SKM-1 (cell line): ENCODE data around the gene ARHGAP24.
"Not testable (repeated sequence)": the region's sequence is repeated elsewhere in the genome, so short reads cannot be mapped to it uniquely, and the experiment has no call there.

Source experiments
- DNase-seq: peaks from one replicate; lab custom pipeline; 2025; ENCODE audit not compliant: unreplicated experiment; lab: John Stamatoyannopoulos, UW

The ARHGAP24 gene

DNA sequence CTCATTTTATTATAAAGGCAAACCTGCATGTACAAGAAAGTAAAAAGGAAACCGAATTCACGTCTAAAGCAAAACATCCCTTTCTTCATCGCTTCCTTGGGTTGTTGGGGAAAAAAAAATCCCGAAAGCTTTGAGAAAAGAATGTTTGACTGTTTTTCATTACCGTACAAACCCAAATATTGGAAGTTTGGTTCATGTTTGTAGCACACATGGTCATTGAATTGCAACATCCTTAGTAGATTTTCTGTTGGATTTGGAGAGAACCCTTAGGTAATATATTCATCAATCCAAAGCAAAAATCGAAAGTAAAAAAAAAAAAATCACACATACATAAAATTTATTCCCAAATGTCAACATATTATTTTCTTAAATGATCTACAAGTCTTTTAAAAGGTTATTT is 464.6 kb downstream of the ARHGAP24 start:
- DNase-seq = no peak

DNA sequence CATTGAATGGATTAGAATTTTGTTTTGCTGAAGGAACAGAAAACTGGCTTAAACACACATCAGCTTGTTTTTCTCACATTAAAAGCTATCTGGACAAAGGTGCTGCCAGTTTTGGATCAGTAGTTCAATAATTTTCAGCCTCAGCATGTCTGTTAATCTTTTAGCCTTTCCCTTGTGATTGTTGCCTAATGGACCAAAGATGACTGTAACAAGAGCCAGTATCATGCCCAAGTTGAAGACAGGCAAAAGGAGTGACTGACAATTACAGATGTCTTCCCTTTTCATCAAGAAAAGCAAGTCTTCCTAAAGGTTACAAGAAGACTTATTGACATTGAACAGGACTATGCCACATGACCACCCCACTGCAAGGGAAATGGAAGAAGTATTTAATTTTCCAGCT is 465.2 kb downstream of the ARHGAP24 start:
- no peak for DNase-seq

- no peak for DNase-seq
Observed at GRCh38 chr4:85942107-85942506, 467.2 kb downstream of the ARHGAP24 start.

GRCh38 chr4:85946821-85947220 is 471.9 kb downstream of the ARHGAP24 start:
- no peak for DNase-seq

DNA sequence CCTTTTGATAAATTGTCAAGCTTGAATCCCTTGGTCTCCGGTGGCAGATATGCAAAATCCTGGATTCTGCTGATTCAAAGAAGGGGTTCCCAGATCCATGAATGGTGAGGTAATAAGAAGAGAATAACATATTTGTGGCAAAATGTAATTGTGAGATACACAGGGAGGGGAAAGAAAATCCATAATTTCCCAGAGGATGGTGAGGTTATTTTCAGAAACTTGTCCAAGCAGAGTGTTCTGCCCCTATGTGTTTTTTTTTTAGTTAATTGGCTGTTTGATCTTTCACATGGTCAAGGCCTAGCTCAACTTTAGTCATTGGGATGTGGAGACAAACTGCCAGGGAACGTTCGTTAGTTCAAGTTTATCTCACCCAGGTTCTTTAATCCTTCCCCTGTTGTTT is 476.1 kb downstream of the ARHGAP24 start:
- DNase-seq = no peak

GRCh38 chr4:85952528-85952927 is 477.6 kb downstream of the ARHGAP24 start:
- no peak for DNase-seq

GRCh38 chr4:85952972-85953650 is 478.2 kb downstream of the ARHGAP24 start:
- DNase-seq = no peak

GRCh38 chr4:85953651-85954018 is 478.7 kb downstream of the ARHGAP24 start:
- DNase-seq = no peak

DNA sequence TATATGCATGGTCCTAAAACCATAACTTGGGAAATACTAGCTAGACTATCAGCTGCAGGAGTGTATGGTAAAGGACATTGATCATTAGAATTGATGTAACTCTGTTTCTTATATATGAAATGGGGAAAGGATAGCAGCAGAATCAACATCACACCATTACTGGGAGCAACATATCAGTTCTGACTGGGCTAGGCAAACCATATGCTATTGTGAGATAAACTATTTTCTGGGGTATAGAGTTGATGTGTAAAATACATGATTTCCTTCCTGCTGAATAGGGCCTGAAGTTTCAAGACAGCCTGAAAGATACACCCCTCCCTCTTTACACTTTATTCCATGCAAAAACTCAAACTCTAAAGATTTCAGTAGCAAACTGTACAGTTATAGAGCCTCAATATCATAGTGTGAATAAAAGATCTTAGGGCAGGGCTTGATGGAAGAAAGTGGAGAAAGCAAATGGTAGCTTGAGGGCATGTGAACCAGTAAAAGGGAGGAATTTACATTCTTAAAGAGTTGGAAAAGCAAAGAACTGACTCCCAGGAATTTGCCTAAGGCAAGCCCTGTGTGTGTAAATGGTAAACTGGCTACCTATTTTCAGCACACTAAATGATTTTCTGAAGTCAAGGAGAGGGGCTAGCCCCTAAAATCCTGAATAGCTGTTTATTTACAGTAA is 480.8 kb downstream of the ARHGAP24 start:
- DNase-seq = no peak

- DNase-seq = no peak
Observed at GRCh38 chr4:85956293-85956945, 481.5 kb downstream of the ARHGAP24 start.

DNA sequence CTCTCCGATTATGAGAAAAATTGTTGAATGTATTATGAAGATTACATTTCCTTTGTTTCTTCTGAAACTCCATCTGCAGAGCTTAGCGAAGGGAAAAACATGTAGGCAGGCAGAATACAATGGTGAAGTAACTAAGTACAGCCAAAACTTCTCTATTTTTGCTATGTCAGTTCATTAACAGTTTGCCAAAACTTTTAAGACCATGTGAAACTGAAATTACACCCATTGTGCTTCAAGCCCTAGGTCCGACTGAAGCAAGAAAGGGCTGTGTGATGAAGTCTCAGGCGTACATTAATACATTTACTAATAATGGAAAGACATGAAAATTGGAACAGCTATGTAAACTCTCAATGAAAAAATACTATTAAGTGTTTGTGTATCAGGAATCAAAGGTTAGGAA is 486.9 kb downstream of the ARHGAP24 start:
- DNase-seq = no peak

DNA sequence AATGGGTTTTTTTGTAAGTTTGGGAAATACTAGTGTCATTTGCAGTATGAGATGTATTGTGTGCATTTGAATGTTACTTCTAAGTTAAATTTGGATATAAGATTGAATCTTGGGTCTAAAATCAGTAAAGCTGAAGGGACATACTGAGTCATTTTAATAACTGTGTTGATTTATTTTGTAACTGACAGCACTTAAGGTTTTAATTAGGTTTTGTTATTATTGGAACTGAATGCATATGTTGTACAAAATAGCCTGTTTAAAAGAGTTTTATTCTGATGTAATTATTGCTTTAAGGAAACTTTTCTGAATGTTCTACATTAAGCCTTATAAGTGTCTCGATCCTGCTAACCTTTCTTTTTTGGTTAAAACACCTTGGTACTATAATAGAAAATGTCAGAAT is 488.3 kb downstream of the ARHGAP24 start:
- DNase-seq = no peak

- no peak for DNase-seq
Observed at GRCh38 chr4:85964298-85964697, 489.3 kb downstream of the ARHGAP24 start.

DNA sequence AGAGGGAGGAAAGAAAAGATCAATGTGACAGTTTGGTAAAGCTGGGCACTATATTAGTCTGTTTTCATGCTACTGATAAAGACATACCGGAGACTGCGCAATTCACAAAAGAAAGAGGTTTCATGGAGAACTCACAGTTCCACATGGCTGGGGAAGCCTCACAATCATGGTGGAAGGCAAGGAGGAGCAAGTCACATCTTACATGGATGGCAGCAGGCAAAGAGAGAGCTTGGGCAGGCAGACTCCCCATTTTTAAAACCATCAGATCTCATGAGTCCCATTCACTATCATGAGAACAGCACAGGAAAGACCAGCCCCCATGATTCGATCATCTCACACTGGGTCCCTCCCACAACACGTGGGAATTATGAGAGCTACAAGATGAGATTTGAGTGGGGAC is 490.1 kb downstream of the ARHGAP24 start:
- DNase-seq = not testable (repeated sequence)

- DNase-seq = no peak
Observed at GRCh38 chr4:85965529-85965928, 490.6 kb downstream of the ARHGAP24 start.

DNA sequence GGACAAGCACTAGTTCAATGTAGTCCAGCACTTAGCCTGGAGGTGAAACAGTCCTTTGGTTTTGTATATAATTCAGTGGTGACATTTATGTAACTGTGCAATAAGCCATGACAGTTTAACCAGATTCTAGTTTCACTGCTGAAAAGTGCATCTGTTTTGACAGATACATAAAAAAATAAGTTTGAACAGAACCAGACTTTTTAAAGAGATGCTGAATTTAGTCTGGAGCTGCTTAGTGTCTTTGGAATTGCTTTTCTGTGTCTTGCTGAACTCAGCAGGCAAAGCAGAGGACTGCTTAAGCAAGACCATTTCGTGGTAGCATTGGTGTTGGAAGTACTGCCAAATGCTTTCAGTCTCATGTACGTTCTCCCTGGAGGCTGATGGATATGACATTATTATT is 491.4 kb downstream of the ARHGAP24 start:
- DNase-seq = no peak

- no peak for DNase-seq
Observed at GRCh38 chr4:85967872-85968271, 492.9 kb downstream of the ARHGAP24 start.

DNA sequence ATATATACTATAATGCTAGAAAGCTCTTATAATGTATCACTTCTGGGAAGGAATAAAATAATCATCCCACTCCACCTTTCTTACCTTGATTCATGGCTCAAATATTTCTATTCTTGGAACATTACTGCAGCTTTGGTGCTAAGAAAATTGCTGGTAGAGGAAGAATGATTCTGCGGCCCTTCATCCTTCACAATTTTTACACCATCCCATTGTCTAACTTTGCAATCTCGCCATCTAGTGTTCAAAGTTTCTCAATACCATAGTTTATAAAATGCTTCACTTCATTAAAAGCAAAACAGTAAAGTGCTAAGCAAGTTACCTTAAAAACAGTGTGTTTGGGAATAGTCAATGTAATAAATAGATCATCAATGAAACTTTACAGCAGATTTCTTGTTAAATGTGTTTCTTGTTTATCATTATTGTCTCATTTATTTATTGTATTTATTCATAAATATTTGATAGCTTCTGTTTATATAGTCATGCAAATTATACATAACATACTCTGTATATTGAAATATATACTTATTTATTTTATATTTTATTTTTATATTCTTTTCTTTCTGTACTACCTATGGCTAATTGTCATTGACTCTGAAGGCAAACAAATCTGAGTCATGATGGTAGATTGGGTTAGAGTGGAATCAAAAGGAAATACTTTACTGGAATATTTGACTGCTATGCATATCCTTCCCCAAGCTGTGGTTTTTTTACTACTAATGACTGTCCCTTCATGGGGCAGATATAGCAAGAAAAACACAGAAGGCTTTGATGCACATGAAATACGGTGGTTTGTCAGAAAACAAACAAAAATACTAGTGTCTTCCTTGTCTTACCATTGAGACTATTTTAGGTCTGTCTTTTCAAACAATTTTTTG is 494.2 kb downstream of the ARHGAP24 start:
- DNase-seq = peak; percentile 17

DNA sequence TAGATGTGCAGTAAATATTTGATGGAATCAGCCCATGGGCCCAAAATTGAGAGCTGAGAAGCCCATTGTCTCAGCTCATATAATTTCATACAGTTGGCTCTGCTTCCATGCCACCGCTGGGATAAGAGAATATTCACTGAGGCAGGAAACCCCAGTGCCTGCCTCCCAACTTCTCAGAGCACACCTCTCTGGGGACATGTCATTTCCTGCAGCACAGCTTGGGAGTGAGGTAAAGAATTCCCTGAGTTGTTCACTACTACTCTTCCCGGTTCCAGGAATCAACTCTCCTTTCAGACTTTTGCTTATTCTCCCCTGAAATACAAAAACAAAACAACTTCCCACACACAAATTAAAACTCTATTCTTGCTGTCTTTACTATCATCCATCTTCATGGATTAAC is 495.6 kb downstream of the ARHGAP24 start:
- no peak for DNase-seq

DNA sequence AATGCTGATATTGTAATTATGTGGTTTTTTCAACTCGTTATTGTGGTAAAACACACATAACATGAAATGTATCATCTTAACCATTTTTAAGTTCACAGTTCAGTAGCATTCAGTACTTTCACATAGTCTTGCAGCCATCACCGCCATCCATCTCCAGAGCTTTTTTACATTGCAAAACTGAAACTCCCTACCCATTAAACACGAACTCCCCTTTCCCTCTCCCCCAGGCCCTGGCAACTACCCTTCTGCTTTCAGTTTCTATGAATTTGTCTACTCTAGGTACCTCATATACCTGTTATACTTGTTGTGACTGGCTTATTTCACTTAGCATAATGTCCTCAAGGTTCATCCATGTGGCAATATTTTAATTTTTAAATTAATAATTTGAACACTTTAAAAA is 504.3 kb downstream of the ARHGAP24 start:
- no peak for DNase-seq

DNA sequence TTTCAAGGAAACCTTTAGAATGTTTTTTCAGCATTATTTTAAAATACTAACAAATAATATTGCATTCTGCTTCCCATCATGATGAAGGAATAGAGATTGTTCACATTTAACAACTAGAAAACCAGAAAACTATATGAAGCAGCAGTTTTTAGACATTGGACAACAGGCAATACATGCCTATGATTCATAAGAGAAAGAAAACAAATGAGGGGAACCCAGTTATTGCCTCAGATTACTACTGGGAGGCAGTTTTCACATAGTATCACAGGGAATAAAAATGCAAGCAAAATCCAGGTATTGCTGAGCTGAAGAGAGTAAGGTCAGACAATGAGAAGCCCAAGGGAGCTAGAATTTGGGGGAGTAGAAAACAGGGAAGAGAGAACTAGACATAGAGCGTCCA is 511.3 kb downstream of the ARHGAP24 start:
- DNase-seq = no peak
